ENCODE results near the gene RNF41. TPM values are rescaled to one million over a fixed set of nuclear protein-coding genes. Genes with fewer than 3 reads are reported as not detected.

Gene RNF41
- polyA plus RNA-seq, 1 experiment, result 97.2 TPM

GRCh38 chr12:56220611-56221231, 1.0 kb downstream of the RNF41 start:
- TF ChIP-seq, protein P1, sequence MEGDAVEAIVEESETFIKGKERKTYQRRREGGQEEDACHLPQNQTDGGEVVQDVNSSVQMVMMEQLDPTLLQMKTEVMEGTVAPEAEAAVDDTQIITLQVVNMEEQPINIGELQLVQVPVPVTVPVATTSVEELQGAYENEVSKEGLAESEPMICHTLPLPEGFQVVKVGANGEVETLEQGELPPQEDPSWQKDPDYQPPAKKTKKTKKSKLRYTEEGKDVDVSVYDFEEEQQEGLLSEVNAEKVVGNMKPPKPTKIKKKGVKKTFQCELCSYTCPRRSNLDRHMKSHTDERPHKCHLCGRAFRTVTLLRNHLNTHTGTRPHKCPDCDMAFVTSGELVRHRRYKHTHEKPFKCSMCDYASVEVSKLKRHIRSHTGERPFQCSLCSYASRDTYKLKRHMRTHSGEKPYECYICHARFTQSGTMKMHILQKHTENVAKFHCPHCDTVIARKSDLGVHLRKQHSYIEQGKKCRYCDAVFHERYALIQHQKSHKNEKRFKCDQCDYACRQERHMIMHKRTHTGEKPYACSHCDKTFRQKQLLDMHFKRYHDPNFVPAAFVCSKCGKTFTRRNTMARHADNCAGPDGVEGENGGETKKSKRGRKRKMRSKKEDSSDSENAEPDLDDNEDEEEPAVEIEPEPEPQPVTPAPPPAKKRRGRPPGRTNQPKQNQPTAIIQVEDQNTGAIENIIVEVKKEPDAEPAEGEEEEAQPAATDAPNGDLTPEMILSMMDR (IDR thresholded peaks at IDR 0.05; ENCODE audit: low read depth, low read length), result no peak
- ChIA-PET POLR2A (interaction anchor here (0.5 to 2.9 kb wide), 14 partner anchors 14 to 237 kb away, joined by 3 to 30 read pairs (median 6); partner anchors contain the start of genes ANKRD52, CNPY2, COQ10A and ESYT1), CTCF (interaction anchor here (0.8 to 4.2 kb wide), 5 partner anchors 14 to 102 kb away, joined by 3 to 73 read pairs (median 19); partner anchors contain the start of genes ANKRD52, SMARCC2 and ZC3H10)
- DNase-seq (ENCODE audit: low read depth, low spot score), result no peak
- Histone ChIP-seq H3K4me3 (ENCODE audit: low read depth, low read length) (peak overlapping the region; percentile 91), H3K27ac (ENCODE audit: low read depth, low read length) (peak overlapping the region; percentile 96), H3K27me3 (ENCODE audit: control insufficient read depth, insufficient read depth, low read length) (no peaks in the 10 kb centered on the region), H3K9me3 (ENCODE audit: control insufficient read depth, insufficient read depth, low read length) (no peaks in the 10 kb centered on the region)

GRCh38 chr12:56219840-56220239, 1.9 kb downstream of the RNF41 start:
- Histone ChIP-seq H3K9me3 (ENCODE audit: control insufficient read depth, insufficient read depth, low read length) (no peaks in the 10 kb centered on the region), H3K4me3 (ENCODE audit: low read depth, low read length) (peak overlapping the region; percentile 17; the same call in 1 of the 2 replicates), H3K27ac (ENCODE audit: low read depth, low read length) (no peak overlapping the region), H3K27me3 (ENCODE audit: control insufficient read depth, insufficient read depth, low read length) (no peaks in the 10 kb centered on the region)
- POLR2A ChIA-PET, result interaction anchor here (1.3 to 2.9 kb wide), 2 partner anchors 22 to 38 kb away, joined by 4 to 30 read pairs; partner anchors contain the start of gene ANKRD52
- TF ChIP-seq, protein P1 (IDR thresholded peaks at IDR 0.05; ENCODE audit: low read depth, low read length), result no peak
- DNase-seq (ENCODE audit: low read depth, low spot score), result no peak
- CTCF ChIA-PET, result interaction anchor here (3.0 to 4.2 kb wide), 3 partner anchors 13 to 101 kb away, joined by 19 to 73 read pairs (median 37); partner anchors contain the start of genes SMARCC2 and ZC3H10

DNA sequence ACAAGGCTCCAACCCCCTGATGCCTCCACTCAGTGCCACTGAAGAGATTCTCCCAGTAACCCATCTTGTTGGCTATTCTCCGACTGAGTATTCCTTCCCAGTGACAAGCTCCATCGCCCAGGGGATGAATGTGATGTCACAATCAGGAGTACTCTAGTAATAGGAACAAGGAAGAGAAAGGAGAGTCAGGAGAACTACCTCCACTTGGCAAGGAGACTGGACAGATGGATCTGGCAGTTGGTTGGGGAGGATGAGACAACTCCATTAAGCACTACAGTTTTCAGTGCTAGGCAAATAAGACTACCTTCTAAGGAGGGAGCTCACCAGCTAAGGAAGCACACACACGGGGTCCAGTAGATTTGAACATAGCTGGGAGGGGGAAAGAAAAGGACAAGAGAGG, 5.3 kb downstream of the RNF41 start:
- Histone ChIP-seq H3K9me3 (ENCODE audit: control insufficient read depth, insufficient read depth, low read length) (no peaks in the 10 kb centered on the region), H3K27me3 (ENCODE audit: control insufficient read depth, insufficient read depth, low read length) (no peaks in the 10 kb centered on the region), H3K27ac (ENCODE audit: low read depth, low read length) (no peak overlapping the region), H3K4me3 (ENCODE audit: low read depth, low read length) (no peak overlapping the region)
- POLR2A ChIA-PET, result interaction anchor here (0.5 kb wide), 1 partner anchor 69 kb away, joined by 4 read pairs; no protein-coding TSS in a partner anchor
- CTCF ChIA-PET, result interaction anchor here (0.5 to 1.7 kb wide), 3 partner anchors 10 to 1416 kb away, joined by 8 to 12 read pairs (median 9); partner anchors contain the start of genes B4GALNT1 and SMARCC2
- DNase-seq (ENCODE audit: low read depth, low spot score), result no peak
- TF ChIP-seq, protein P1 (IDR thresholded peaks at IDR 0.05; ENCODE audit: low read depth, low read length), result no peak

- TF ChIP-seq, protein P1 (IDR thresholded peaks at IDR 0.05; ENCODE audit: low read depth, low read length), result no peak
- no peak overlapping the region for H3K27ac ChIP-seq (ENCODE audit: low read depth, low read length)
- H3K4me3 ChIP-seq (ENCODE audit: low read depth, low read length), result no peak overlapping the region
- H3K27me3 ChIP-seq (ENCODE audit: control insufficient read depth, insufficient read depth, low read length), result no peaks in the 10 kb centered on the region
- POLR2A ChIA-PET, result no interaction called here
- no peak for DNase-seq (ENCODE audit: low read depth, low spot score)
- CTCF ChIA-PET, result interaction anchor here (0.7 to 1.4 kb wide), 2 partner anchors 22 to 140 kb away, joined by 3 to 5 read pairs; no protein-coding TSS in a partner anchor
- H3K9me3 ChIP-seq (ENCODE audit: control insufficient read depth, insufficient read depth, low read length), result no peaks in the 10 kb centered on the region
Observed at GRCh38 chr12:56213878-56214277, 7.8 kb downstream of the RNF41 start.

GRCh38 chr12:56212361-56212760, 9.4 kb downstream of the RNF41 start:
- TF ChIP-seq, protein P1 (IDR thresholded peaks at IDR 0.05; ENCODE audit: low read depth, low read length), result no peak
- CTCF ChIA-PET, result interaction anchor here (0.7 to 1.6 kb wide), 4 partner anchors 15 to 205 kb away, joined by 3 to 4 read pairs (median 4); no protein-coding TSS in a partner anchor
- no peak overlapping the region for H3K4me3 ChIP-seq (ENCODE audit: low read depth, low read length)
- no peak for DNase-seq (ENCODE audit: low read depth, low spot score)
- H3K27ac ChIP-seq (ENCODE audit: low read depth, low read length), result no peak overlapping the region
- no peaks in the 10 kb centered on the region for H3K9me3 ChIP-seq (ENCODE audit: control insufficient read depth, insufficient read depth, low read length)
- POLR2A ChIA-PET, result interaction anchor here (0.6 kb wide), 1 partner anchor 49 kb away, joined by 5 read pairs; no protein-coding TSS in a partner anchor
- no peaks in the 10 kb centered on the region for H3K27me3 ChIP-seq (ENCODE audit: control insufficient read depth, insufficient read depth, low read length)

Data from AG04450 (cell line).